ENCODE results near the gene PRKCB.

DNA sequence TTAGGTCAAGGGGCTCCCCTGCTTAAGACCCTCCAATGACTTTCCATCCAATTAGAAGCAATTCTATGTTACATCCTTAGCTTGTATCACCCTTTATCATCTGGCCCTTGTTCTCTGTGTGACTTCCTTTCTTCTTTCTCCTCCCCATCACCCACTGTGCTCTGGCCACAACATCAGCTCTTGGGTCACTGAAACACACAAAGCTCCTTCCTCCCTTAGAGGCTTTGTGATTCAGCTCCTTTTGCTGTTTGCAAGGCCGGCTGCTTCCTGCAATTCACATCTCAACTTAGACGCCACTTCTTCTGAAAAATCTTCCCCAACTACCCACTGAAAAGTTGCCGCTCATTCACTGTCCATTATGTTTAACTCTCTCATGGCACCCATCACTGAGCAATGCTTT lies 289.4 kb downstream of the PRKCB start:
- TF ChIP-seq, protein P1, sequence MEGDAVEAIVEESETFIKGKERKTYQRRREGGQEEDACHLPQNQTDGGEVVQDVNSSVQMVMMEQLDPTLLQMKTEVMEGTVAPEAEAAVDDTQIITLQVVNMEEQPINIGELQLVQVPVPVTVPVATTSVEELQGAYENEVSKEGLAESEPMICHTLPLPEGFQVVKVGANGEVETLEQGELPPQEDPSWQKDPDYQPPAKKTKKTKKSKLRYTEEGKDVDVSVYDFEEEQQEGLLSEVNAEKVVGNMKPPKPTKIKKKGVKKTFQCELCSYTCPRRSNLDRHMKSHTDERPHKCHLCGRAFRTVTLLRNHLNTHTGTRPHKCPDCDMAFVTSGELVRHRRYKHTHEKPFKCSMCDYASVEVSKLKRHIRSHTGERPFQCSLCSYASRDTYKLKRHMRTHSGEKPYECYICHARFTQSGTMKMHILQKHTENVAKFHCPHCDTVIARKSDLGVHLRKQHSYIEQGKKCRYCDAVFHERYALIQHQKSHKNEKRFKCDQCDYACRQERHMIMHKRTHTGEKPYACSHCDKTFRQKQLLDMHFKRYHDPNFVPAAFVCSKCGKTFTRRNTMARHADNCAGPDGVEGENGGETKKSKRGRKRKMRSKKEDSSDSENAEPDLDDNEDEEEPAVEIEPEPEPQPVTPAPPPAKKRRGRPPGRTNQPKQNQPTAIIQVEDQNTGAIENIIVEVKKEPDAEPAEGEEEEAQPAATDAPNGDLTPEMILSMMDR (IDR thresholded peaks at IDR 0.05 in 2 of 3, conservative IDR thresholded peaks at IDR 0.05 in 1 of 3; ENCODE audit: borderline replicate concordance in 1 of 3, insufficient read depth in 1 of 3, low read depth in 2 of 3, low read length in 2 of 3) = no peak
- TF ChIP-seq, protein P2, sequence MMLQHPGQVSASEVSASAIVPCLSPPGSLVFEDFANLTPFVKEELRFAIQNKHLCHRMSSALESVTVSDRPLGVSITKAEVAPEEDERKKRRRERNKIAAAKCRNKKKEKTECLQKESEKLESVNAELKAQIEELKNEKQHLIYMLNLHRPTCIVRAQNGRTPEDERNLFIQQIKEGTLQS (IDR thresholded peaks at IDR 0.05) = no peak
- TF ChIP-seq POLR2A (IDR thresholded peaks at IDR 0.05; ENCODE audit: borderline replicate concordance, extremely low read depth, insufficient read depth, insufficient read length) = no peak

All from HCT116 (cell line).